ENCODE measurements around the gene NACA. TPM values are rescaled to one million over a fixed set of nuclear protein-coding genes. Genes with fewer than 3 reads are reported as not detected.
A peak's percentile ranks its signal among the peaks of the same experiment; 100 is the strongest.

NACA gene
- total and polyA plus RNA-seq, 2 of the 13 experiments (the other 11 are each of a cell fraction or from before 2014, with no cell fraction given), result 799 to 1,700 TPM

DNA sequence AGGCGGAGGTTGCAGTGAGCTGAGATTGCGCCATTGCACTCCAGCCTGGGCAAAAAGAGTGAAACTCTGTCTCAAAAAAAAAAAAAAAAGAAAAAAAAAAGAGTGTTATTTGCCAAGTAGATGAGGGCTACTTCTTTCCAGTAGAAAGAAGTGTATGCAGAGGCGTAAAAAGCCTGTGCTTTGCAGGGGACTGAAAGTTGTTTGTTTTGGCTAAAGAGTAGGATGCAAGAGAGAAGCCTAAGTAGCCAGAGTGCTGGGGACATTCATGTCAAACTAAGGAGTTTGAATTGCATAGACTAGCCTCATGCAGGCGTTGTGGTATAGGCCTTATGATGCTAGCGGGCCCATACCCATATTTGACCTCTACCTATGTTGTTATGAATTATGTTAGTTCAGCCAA is 47.5 kb upstream of the NACA start:
- DNase-seq (ENCODE audit: low spot score), result no peak
- Histone ChIP-seq H2AFZ (ENCODE audit: low read length) (no peak overlapping the region), H3K9ac (ENCODE audit: insufficient read depth, low read depth, low read length) (no peak overlapping the region), H3K4me3 (replicated peaks in 1 of 3; ENCODE audit: insufficient read depth in 1 of 3, low read depth in 2 of 3, low read length in 3 of 3) (no peak overlapping the region), H3K79me2 (ENCODE audit: insufficient read depth, low read length) (no peaks in the 10 kb centered on the region), H3K27me3 (ENCODE audit: control insufficient read depth in 1 of 2, insufficient read depth in 2 of 2, low read length in 2 of 2) (peaks cover 0 to 3% of the 10 kb centered on the region in 2 experiments; a peak in 1 of 5 replicates), H3K36me3 (replicated peaks in 1 of 2; ENCODE audit: control insufficient read depth in 1 of 2, insufficient read depth in 2 of 2, low read length in 2 of 2) (no peaks in the 10 kb centered on the region), H3K27ac (ENCODE audit: extremely low read length, insufficient read depth, low read length) (no peak overlapping the region), H3K4me2 (ENCODE audit: low read depth, low read length) (no peak overlapping the region), H4K20me1 (ENCODE audit: insufficient read depth, low read length) (no peaks in the 10 kb centered on the region), H3K4me1 (ENCODE audit: insufficient read depth, low read length) (peaks cover 20% of the 10 kb centered on the region), H3K9me3 (ENCODE audit: low read length) (no peaks in the 10 kb centered on the region)
- WGBS (ENCODE audit: low lambda C conversion rate), result 34% methylated on average over 5 of the region's 5 CpGs
- ChIA-PET CTCF (ENCODE audit: low intra/inter-chr PET ratio, low total read pairs) (no interaction called here), POLR2A (no interaction called here)
- no peak for ATAC-seq
- in situ Hi-C loops (cut with HindIII; ENCODE audit: extremely low pct_ligation_motif_present, low pct_unique_long_range_greater_than_20kb), result no loop called here
- no peak for FAIRE-seq
- intact Hi-C loops (cut with micrococcal nuclease; ENCODE audit: unreplicated experiment), result no loop called here
- BruUV-seq (replicated peaks), result no TSS peak
- TF ChIP-seq ZNF777 (CRISPR knock-in tag; IDR thresholded peaks at IDR 0.05) (no peak), PHF20 (CRISPR knock-in tag; IDR thresholded peaks at IDR 0.05) (no peak), ZNF430 (CRISPR knock-in tag; IDR thresholded peaks at IDR 0.05) (no peak), DNMT3B (CRISPR knock-in tag; conservative IDR thresholded peaks at IDR 0.05) (no peak), ZNF253 (CRISPR knock-in tag; IDR thresholded peaks at IDR 0.05; ENCODE audit: borderline replicate concordance) (no peak)

DNA sequence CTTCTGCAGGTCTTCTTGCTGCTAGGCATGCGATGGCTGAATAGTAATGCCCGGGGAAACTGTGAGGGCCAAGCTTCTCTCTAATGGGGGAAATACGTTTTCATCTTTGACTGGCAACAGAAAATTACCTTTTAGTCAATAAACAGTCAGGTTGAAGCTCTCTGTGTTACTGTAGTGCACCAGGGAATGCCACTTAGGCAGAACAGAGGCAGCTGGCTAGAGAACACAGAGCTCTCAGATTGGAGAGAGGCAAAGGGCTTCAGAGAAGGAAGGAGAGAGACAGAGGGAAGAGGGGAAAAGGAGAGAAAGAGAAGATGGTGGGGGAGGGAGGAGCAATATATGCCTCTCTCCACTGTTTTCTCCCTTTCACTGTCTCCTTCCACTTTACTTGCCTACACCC is 44.8 kb upstream of the NACA start:
- no peak overlapping the region for H3K9ac ChIP-seq (ENCODE audit: insufficient read depth, low read depth, low read length)
- H3K4me2 ChIP-seq (ENCODE audit: low read depth, low read length), result no peak overlapping the region
- CTCF ChIA-PET (ENCODE audit: low intra/inter-chr PET ratio, low total read pairs), result no interaction called here
- no peak for FAIRE-seq
- H4K20me1 ChIP-seq (ENCODE audit: insufficient read depth, low read length), result no peaks in the 10 kb centered on the region
- 37% methylated on average over 3 of the region's 3 CpGs for WGBS (ENCODE audit: low lambda C conversion rate)
- intact Hi-C loops (cut with micrococcal nuclease; ENCODE audit: unreplicated experiment), result no loop called here
- in situ Hi-C loops (cut with HindIII; ENCODE audit: extremely low pct_ligation_motif_present, low pct_unique_long_range_greater_than_20kb), result no loop called here
- ATAC-seq, result peak; percentile 31; the same call in 1 of the 3 replicates
- no peaks in the 10 kb centered on the region for H3K36me3 ChIP-seq (replicated peaks in 1 of 2; ENCODE audit: control insufficient read depth in 1 of 2, insufficient read depth in 2 of 2, low read length in 2 of 2)
- H3K9me3 ChIP-seq (ENCODE audit: low read length), result no peaks in the 10 kb centered on the region
- peaks cover 20% of the 10 kb centered on the region for H3K4me1 ChIP-seq (ENCODE audit: insufficient read depth, low read length)
- POLR2A ChIA-PET, result interaction anchor here (0.6 kb wide), 1 partner anchor 333 kb away, joined by 3 read pairs; no protein-coding TSS in a partner anchor
- H3K27ac ChIP-seq (ENCODE audit: extremely low read length, insufficient read depth, low read length), result no peak overlapping the region
- H3K79me2 ChIP-seq (ENCODE audit: insufficient read depth, low read length), result no peaks in the 10 kb centered on the region
- no peak for DNase-seq (ENCODE audit: low spot score)
- no peak overlapping the region for H2AFZ ChIP-seq (ENCODE audit: low read length)
- no TSS peak for BruUV-seq (replicated peaks)
- peaks cover 0 to 3% of the 10 kb centered on the region in 2 experiments; a peak in 1 of 5 replicates for H3K27me3 ChIP-seq (ENCODE audit: control insufficient read depth in 1 of 2, insufficient read depth in 2 of 2, low read length in 2 of 2)
- no peak overlapping the region for H3K4me3 ChIP-seq (replicated peaks in 1 of 3; ENCODE audit: insufficient read depth in 1 of 3, low read depth in 2 of 3, low read length in 3 of 3)
- TF ChIP-seq, protein P1, sequence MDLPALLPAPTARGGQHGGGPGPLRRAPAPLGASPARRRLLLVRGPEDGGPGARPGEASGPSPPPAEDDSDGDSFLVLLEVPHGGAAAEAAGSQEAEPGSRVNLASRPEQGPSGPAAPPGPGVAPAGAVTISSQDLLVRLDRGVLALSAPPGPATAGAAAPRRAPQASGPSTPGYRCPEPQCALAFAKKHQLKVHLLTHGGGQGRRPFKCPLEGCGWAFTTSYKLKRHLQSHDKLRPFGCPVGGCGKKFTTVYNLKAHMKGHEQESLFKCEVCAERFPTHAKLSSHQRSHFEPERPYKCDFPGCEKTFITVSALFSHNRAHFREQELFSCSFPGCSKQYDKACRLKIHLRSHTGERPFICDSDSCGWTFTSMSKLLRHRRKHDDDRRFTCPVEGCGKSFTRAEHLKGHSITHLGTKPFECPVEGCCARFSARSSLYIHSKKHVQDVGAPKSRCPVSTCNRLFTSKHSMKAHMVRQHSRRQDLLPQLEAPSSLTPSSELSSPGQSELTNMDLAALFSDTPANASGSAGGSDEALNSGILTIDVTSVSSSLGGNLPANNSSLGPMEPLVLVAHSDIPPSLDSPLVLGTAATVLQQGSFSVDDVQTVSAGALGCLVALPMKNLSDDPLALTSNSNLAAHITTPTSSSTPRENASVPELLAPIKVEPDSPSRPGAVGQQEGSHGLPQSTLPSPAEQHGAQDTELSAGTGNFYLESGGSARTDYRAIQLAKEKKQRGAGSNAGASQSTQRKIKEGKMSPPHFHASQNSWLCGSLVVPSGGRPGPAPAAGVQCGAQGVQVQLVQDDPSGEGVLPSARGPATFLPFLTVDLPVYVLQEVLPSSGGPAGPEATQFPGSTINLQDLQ (CRISPR knock-in tag; IDR thresholded peaks at IDR 0.05), result no peak
- TF ChIP-seq PHF20 (CRISPR knock-in tag; IDR thresholded peaks at IDR 0.05) (no peak), ZNF850 (CRISPR knock-in tag; conservative IDR thresholded peaks at IDR 0.05) (no peak)
- TF ChIP-seq, protein P2, sequence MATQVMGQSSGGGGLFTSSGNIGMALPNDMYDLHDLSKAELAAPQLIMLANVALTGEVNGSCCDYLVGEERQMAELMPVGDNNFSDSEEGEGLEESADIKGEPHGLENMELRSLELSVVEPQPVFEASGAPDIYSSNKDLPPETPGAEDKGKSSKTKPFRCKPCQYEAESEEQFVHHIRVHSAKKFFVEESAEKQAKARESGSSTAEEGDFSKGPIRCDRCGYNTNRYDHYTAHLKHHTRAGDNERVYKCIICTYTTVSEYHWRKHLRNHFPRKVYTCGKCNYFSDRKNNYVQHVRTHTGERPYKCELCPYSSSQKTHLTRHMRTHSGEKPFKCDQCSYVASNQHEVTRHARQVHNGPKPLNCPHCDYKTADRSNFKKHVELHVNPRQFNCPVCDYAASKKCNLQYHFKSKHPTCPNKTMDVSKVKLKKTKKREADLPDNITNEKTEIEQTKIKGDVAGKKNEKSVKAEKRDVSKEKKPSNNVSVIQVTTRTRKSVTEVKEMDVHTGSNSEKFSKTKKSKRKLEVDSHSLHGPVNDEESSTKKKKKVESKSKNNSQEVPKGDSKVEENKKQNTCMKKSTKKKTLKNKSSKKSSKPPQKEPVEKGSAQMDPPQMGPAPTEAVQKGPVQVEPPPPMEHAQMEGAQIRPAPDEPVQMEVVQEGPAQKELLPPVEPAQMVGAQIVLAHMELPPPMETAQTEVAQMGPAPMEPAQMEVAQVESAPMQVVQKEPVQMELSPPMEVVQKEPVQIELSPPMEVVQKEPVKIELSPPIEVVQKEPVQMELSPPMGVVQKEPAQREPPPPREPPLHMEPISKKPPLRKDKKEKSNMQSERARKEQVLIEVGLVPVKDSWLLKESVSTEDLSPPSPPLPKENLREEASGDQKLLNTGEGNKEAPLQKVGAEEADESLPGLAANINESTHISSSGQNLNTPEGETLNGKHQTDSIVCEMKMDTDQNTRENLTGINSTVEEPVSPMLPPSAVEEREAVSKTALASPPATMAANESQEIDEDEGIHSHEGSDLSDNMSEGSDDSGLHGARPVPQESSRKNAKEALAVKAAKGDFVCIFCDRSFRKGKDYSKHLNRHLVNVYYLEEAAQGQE (IDR thresholded peaks at IDR 0.05; ENCODE audit: borderline replicate concordance in 1 of 2, low read depth in 1 of 2, low read length in 2 of 2), result no peak
